SK-N-SH (cell line): ENCODE results near the gene MYO9A. TPM values are rescaled to one million over a fixed set of nuclear protein-coding genes. Genes with fewer than 3 reads are reported as not detected.
A peak's percentile ranks its signal among the peaks of the same experiment; 100 is the strongest.

Experiments used
- CTCF ChIA-PET: fragments of 300-600, 350-600 bp; formaldehyde crosslinking; extraction: SDS; loops from one replicate; lab custom pipeline; 2021; lab: Yijun Ruan, JAX
- POLR2A ChIA-PET: fragments of 350-600 bp; sonication (Branson Sonifier 250); formaldehyde crosslinking; extraction: SDS; loops from one replicate; lab custom pipeline; 2020; ENCODE audit warnings: antibody characterized with exemption, inconsistent platforms; lab: Yijun Ruan, JAX
- DNase-seq: peaks from one replicate; pipeline ENCODE4 v3.0.0; 2012
- H2AFZ ChIP-seq: fragments of 200-600 bp; sonication (generic); 2 replicates; pipeline ENCODE4 v1.8.1; 2016; ENCODE audit warnings: antibody characterized with exemption, mild to moderate bottlenecking, low read depth
- H3F3A ChIP-seq: fragments of 200-600 bp; sonication (generic); replicated peaks from 2 replicates; pipeline ENCODE3; 2016; ENCODE audit warnings: antibody characterized with exemption, mild to moderate bottlenecking; ENCODE audit not compliant: insufficient read depth
- H3K27ac ChIP-seq, 2 experiments: fragments of 200-500 bp in 1 of 2; fragments of 200-600 bp in 1 of 2; sonication (Bioruptor generic) in 1 of 2; sonication (generic), shearing (Covaris generic) in 1 of 2; 2 replicates each; pipeline versions ENCODE4 v1.5.1 to v1.6.1; 2014 to 2016; ENCODE audit warnings: low read depth in 2 of 2, inconsistent platforms in 1 of 2, low read length in 1 of 2, mild to moderate bottlenecking in 1 of 2, mixed read lengths in 1 of 2
- H3K27me3 ChIP-seq: fragments of 200-600 bp; sonication (generic), shearing (Covaris generic); 2 replicates; pipeline ENCODE4 v1.6.1; 2016; ENCODE audit warnings: mixed run types; ENCODE audit not compliant: insufficient read depth
- H3K36me3 ChIP-seq, 2 experiments: fragments of 200-500 bp in 1 of 2; fragments of 200-600 bp in 1 of 2; sonication (Bioruptor generic) in 1 of 2; sonication (generic) in 1 of 2; replicated peaks in 1 of 2; 2 replicates each; pipeline versions ENCODE3 to v1.5.1; 2014 to 2016; ENCODE audit warnings: low read length in 1 of 2, mild to moderate bottlenecking in 1 of 2; ENCODE audit not compliant: insufficient read depth in 2 of 2, control insufficient read depth in 1 of 2
- H3K4me1 ChIP-seq, 2 experiments: fragments of 200-500 bp in 1 of 2; fragments of 200-600 bp in 1 of 2; sonication (Bioruptor generic) in 1 of 2; sonication (generic), shearing (Covaris generic) in 1 of 2; 2 replicates each; pipeline versions ENCODE4 v1.5.1 to v1.6.1; 2014 to 2016; ENCODE audit warnings: low read depth in 1 of 2, low read length in 1 of 2, mixed run types in 1 of 2; ENCODE audit not compliant: insufficient read depth in 2 of 2, control insufficient read depth in 1 of 2
- H3K4me2 ChIP-seq: fragments of 200-600 bp; sonication (generic), shearing (Covaris generic); 2 replicates; pipeline ENCODE4 v1.6.1; 2017; ENCODE audit warnings: mixed run types
- H3K4me3 ChIP-seq, 2 experiments: fragments of 200-500 bp in 1 of 2; fragments of 200-600 bp in 1 of 2; sonication (Bioruptor generic) in 1 of 2; sonication (generic), shearing (Covaris generic) in 1 of 2; 2 replicates each; pipeline versions ENCODE4 v1.5.1 to v1.8.1; 2014 to 2016; ENCODE audit warnings: low read depth in 2 of 2, inconsistent platforms in 1 of 2, low read length in 1 of 2, mild to moderate bottlenecking in 1 of 2, mixed read lengths in 1 of 2, moderate library complexity in 1 of 2
- H3K79me2 ChIP-seq: fragments of 200-600 bp; sonication (generic); 2 replicates; pipeline ENCODE4 v1.8.1; 2017; ENCODE audit warnings: mild to moderate bottlenecking; ENCODE audit not compliant: insufficient read depth
- H3K9ac ChIP-seq: fragments of 200-600 bp; sonication (generic); 2 replicates; pipeline ENCODE4 v1.6.1; 2017; ENCODE audit warnings: mixed run types
- H3K9me2 ChIP-seq: fragments of 200-600 bp; sonication (generic); 2 replicates; pipeline ENCODE4 v1.6.1; 2017; ENCODE audit warnings: mixed run types
- H3K9me3 ChIP-seq: fragments of 200-600 bp; sonication (generic); 2 replicates; pipeline ENCODE4 v1.6.1; 2017; ENCODE audit warnings: mixed run types, mild to moderate bottlenecking, moderate library complexity
- H4K20me1 ChIP-seq: fragments of 200-600 bp; sonication (generic); 2 replicates; pipeline ENCODE4 v1.6.1; 2017; ENCODE audit warnings: mild to moderate bottlenecking, mixed run types; ENCODE audit not compliant: insufficient read depth
- CTCF ChIP-seq: fragments of 200-600 bp; sonication (generic); IDR thresholded peaks from 2 replicates; pipeline ENCODE4 v1.6.1; 2017; ENCODE audit warnings: antibody characterized with exemption, mild to moderate bottlenecking, moderate library complexity
- FOXJ3 ChIP-seq: sonication (generic); formaldehyde crosslinking; IDR thresholded peaks from 2 replicates; pipeline ENCODE4 v1.5.1; 2020; ENCODE audit warnings: mild to moderate bottlenecking, missing genetic modification reagents
- FOXM1 ChIP-seq: IDR thresholded peaks from 2 replicates; pipeline ENCODE4 v1.4.0; 2012; ENCODE audit warnings: low read depth, mild to moderate bottlenecking
- GABPA ChIP-seq: IDR thresholded peaks from 2 replicates; pipeline ENCODE4 v1.4.0; 2012; ENCODE audit warnings: low read depth, mild to moderate bottlenecking
- GATA2 ChIP-seq: sonication (generic); formaldehyde crosslinking; IDR thresholded peaks from 2 replicates; pipeline ENCODE4 v1.5.0; 2020; ENCODE audit warnings: mild to moderate bottlenecking, missing genetic modification reagents
- JUND ChIP-seq: IDR thresholded peaks from 2 replicates; pipeline ENCODE4 v1.4.0; 2012
- MEF2A ChIP-seq: IDR thresholded peaks from 2 replicates; pipeline ENCODE4 v1.4.0; 2012; ENCODE audit warnings: low read depth, borderline replicate concordance
- MXI1 ChIP-seq: IDR thresholded peaks from 2 replicates; pipeline ENCODE4 v1.6.1; 2012; ENCODE audit warnings: mild to moderate bottlenecking, low read depth, low read length, improper control_type of control experiment
- POLR2AphosphoS5 ChIP-seq: IDR thresholded peaks from 2 replicates; pipeline ENCODE4 v1.6.1; 2012; ENCODE audit warnings: low read depth, low read length
- RCOR1 ChIP-seq: fragments of 150-350 bp; IDR thresholded peaks from 2 replicates; pipeline ENCODE4 v1.6.1; 2017; ENCODE audit warnings: antibody characterized with exemption, low read length
- RFX5 ChIP-seq: IDR thresholded peaks from 2 replicates; pipeline ENCODE4 v1.6.1; 2012; ENCODE audit warnings: mild to moderate bottlenecking, improper control_type of control experiment, low read length
- RXRA ChIP-seq: IDR thresholded peaks from 2 replicates; pipeline ENCODE4 v1.4.0; 2012; ENCODE audit warnings: low read depth, mild to moderate bottlenecking, borderline replicate concordance
- SMC3 ChIP-seq: IDR thresholded peaks from 2 replicates; pipeline ENCODE4 v1.6.1; 2012; ENCODE audit warnings: low read depth, low read length, improper control_type of control experiment
- TAF1 ChIP-seq: IDR thresholded peaks from 2 replicates; pipeline ENCODE4 v1.6.1; 2012; ENCODE audit warnings: low read depth, mild to moderate bottlenecking, low read length, moderate library complexity, borderline replicate concordance
- TCF12 ChIP-seq: IDR thresholded peaks from 2 replicates; pipeline ENCODE4 v1.4.0; 2012
- WGBS: methylation state at CpG from one replicate; pipeline ENCODE4 v1.1.6; 2017; ENCODE audit warnings: low lambda C conversion rate; 5-methylcytosine and 5-hydroxymethylcytosine counted together
- polyA plus RNA-seq, 3 experiments: library from polyadenylated mRNA; depleted of rRNA; stranded (reverse); fragments of >200 nt; gene quantifications; 2 replicates each; pipeline ENCODE4 v1.2.3, GENCODE V29; 2012
- TF ChIP-seq, protein P1 (sequence below): IDR thresholded peaks from 2 replicates; pipeline ENCODE4 v1.6.1; 2012; ENCODE audit warnings: mild to moderate bottlenecking, low read depth, low read length, moderate library complexity
- TF ChIP-seq, protein P2 (sequence below): IDR thresholded peaks from 2 replicates; pipeline ENCODE4 v1.4.0; 2012; ENCODE audit warnings: low read depth, borderline replicate concordance
- TF ChIP-seq, protein P3 (sequence below): IDR thresholded peaks from 2 replicates; pipeline ENCODE4; 2012

Gene MYO9A
- polyA plus RNA-seq, 1 of the 3 experiments (the other 2 are of a cell fraction), result 4.1 TPM

DNA sequence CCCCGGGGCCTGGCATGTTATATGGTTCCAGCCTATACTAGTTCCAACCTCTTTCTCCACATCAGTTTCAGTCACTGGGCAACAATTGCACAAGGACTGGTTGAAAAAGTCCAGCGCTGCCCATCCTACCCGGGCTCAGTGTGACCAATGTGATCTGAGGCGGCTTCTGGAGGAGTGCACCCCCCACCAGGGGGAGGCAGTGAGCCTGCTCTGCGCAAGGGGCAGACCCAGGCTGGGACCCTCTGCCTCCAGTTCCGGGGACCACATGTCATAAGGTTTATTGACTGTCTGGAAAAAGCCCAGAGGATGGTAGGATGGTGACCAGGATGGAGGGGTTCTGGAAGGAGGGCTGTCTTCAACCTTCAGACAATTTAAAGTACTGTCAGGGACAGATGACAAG is 333.2 kb downstream of the MYO9A start:
- Histone ChIP-seq H3K4me3 (no peak overlapping the region), H3K79me2 (no peaks in the 10 kb centered on the region), H3K27me3 (no peaks in the 10 kb centered on the region), H4K20me1 (no peaks in the 10 kb centered on the region), H3F3A (peaks cover 9% of the 10 kb centered on the region), H3K9me2 (no peaks in the 10 kb centered on the region), H2AFZ (no peak overlapping the region), H3K9me3 (no peaks in the 10 kb centered on the region), H3K36me3 (no peaks in the 10 kb centered on the region), H3K27ac (no peak overlapping the region), H3K4me2 (no peak overlapping the region), H3K4me1 (peaks cover 0 to 5% of the 10 kb centered on the region in 2 experiments; a peak in 1 of 4 replicates), H3K9ac (no peak overlapping the region)
- TF ChIP-seq CTCF (peak; percentile 44), FOXJ3 (CRISPR knock-in tag) (no peak)
- CTCF ChIA-PET, result interaction anchor here (0.7 to 6.7 kb wide), 4 partner anchors 15 to 533 kb away, joined by 3 to 39 read pairs (median 10); no protein-coding TSS in a partner anchor
- POLR2A ChIA-PET, result no interaction called here
- no peak for DNase-seq
- 73% methylated on average over 6 of the region's 6 CpGs for WGBS

DNA sequence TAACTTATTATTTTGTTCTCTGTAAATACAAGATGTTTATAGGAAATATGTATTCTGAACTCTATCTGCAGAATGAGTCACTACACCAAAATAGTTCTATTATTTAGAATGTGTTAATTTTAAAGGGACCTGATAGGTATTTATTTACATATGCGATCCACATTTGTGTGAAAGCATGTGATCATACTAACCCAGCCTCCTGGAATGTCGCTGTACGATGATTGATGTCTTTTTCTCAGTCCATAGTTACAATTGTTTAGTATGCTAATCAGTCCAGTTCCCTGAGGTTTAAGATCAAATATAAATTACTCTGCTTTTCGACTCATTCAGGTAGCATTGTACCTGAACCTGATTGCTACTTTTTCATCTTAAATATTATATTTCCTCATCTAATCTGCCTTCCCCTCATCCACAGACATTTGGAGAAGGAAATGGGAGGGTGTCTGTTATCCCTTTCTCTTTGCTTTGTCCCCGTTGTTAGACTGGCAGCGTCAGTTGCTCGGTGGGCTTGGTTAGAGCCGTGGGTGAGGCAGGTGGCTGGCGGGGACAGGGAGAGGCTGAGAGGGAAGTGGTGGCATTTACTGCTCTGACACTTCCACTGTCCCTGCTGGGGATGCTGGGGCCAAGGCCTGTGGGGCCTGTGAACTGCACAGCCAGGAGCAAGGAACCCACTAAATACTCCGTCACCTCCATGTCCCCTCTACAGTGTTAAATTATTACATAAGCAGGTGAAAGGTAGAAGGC is 335.4 kb downstream of the MYO9A start:
- Histone ChIP-seq H3K4me2 (no peak overlapping the region), H3K36me3 (no peaks in the 10 kb centered on the region), H3K9me2 (no peaks in the 10 kb centered on the region), H3K27me3 (no peaks in the 10 kb centered on the region), H3K4me1 (peaks cover 0 to 5% of the 10 kb centered on the region in 2 experiments; a peak in 1 of 4 replicates), H2AFZ (no peak overlapping the region), H4K20me1 (no peaks in the 10 kb centered on the region), H3K79me2 (no peaks in the 10 kb centered on the region), H3F3A (peaks cover 9% of the 10 kb centered on the region), H3K27ac (no peak overlapping the region), H3K4me3 (no peak overlapping the region), H3K9ac (no peak overlapping the region), H3K9me3 (no peaks in the 10 kb centered on the region)
- CTCF ChIA-PET, result interaction anchor here (1.2 to 7.7 kb wide), 6 partner anchors 18 to 374 kb away, joined by 3 to 58 read pairs (median 12); no protein-coding TSS in a partner anchor
- DNase-seq, result no peak
- 92% methylated on average over 10 of the region's 10 CpGs for WGBS
- POLR2A ChIA-PET, result no interaction called here
- no peak for TF ChIP-seq RXRA
- TF ChIP-seq GABPA, result no peak
- no peak for TF ChIP-seq CTCF
- TF ChIP-seq, protein P1, sequence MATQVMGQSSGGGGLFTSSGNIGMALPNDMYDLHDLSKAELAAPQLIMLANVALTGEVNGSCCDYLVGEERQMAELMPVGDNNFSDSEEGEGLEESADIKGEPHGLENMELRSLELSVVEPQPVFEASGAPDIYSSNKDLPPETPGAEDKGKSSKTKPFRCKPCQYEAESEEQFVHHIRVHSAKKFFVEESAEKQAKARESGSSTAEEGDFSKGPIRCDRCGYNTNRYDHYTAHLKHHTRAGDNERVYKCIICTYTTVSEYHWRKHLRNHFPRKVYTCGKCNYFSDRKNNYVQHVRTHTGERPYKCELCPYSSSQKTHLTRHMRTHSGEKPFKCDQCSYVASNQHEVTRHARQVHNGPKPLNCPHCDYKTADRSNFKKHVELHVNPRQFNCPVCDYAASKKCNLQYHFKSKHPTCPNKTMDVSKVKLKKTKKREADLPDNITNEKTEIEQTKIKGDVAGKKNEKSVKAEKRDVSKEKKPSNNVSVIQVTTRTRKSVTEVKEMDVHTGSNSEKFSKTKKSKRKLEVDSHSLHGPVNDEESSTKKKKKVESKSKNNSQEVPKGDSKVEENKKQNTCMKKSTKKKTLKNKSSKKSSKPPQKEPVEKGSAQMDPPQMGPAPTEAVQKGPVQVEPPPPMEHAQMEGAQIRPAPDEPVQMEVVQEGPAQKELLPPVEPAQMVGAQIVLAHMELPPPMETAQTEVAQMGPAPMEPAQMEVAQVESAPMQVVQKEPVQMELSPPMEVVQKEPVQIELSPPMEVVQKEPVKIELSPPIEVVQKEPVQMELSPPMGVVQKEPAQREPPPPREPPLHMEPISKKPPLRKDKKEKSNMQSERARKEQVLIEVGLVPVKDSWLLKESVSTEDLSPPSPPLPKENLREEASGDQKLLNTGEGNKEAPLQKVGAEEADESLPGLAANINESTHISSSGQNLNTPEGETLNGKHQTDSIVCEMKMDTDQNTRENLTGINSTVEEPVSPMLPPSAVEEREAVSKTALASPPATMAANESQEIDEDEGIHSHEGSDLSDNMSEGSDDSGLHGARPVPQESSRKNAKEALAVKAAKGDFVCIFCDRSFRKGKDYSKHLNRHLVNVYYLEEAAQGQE, result no peak
- no peak for TF ChIP-seq RCOR1
- TF ChIP-seq GATA2 (CRISPR knock-in tag), result no peak
- no peak for TF ChIP-seq TCF12
- no peak for TF ChIP-seq FOXM1
- TF ChIP-seq JUND, result no peak
- TF ChIP-seq TAF1, result no peak
- TF ChIP-seq, protein P2, sequence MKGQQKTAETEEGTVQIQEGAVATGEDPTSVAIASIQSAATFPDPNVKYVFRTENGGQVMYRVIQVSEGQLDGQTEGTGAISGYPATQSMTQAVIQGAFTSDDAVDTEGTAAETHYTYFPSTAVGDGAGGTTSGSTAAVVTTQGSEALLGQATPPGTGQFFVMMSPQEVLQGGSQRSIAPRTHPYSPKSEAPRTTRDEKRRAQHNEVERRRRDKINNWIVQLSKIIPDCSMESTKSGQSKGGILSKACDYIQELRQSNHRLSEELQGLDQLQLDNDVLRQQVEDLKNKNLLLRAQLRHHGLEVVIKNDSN, result no peak
- no peak for TF ChIP-seq MEF2A
- TF ChIP-seq SMC3, result no peak
- TF ChIP-seq MXI1, result no peak
- no peak for TF ChIP-seq POLR2AphosphoS5
- no peak for TF ChIP-seq RFX5
- TF ChIP-seq, protein P3, sequence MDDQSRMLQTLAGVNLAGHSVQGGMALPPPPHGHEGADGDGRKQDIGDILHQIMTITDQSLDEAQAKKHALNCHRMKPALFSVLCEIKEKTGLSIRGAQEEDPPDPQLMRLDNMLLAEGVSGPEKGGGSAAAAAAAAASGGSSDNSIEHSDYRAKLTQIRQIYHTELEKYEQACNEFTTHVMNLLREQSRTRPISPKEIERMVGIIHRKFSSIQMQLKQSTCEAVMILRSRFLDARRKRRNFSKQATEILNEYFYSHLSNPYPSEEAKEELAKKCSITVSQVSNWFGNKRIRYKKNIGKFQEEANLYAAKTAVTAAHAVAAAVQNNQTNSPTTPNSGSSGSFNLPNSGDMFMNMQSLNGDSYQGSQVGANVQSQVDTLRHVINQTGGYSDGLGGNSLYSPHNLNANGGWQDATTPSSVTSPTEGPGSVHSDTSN, result no peak
